GM21381 (cell line): ENCODE data around the gene PANK4.
A peak's percentile ranks its signal among the peaks of the same experiment; 100 is the strongest.
"Not testable (repeated sequence)": the region's sequence is repeated elsewhere in the genome, so short reads cannot be mapped to it uniquely, and the experiment has no call there.

Experiments used
- ATAC-seq: cut with Tn5 transposase; IDR thresholded peaks from one replicate; pipeline ENCODE4 v1.9.1; 2021; ENCODE audit warnings: mild to moderate bottlenecking, moderate library complexity; ENCODE audit not compliant: unreplicated experiment

The PANK4 gene

DNA sequence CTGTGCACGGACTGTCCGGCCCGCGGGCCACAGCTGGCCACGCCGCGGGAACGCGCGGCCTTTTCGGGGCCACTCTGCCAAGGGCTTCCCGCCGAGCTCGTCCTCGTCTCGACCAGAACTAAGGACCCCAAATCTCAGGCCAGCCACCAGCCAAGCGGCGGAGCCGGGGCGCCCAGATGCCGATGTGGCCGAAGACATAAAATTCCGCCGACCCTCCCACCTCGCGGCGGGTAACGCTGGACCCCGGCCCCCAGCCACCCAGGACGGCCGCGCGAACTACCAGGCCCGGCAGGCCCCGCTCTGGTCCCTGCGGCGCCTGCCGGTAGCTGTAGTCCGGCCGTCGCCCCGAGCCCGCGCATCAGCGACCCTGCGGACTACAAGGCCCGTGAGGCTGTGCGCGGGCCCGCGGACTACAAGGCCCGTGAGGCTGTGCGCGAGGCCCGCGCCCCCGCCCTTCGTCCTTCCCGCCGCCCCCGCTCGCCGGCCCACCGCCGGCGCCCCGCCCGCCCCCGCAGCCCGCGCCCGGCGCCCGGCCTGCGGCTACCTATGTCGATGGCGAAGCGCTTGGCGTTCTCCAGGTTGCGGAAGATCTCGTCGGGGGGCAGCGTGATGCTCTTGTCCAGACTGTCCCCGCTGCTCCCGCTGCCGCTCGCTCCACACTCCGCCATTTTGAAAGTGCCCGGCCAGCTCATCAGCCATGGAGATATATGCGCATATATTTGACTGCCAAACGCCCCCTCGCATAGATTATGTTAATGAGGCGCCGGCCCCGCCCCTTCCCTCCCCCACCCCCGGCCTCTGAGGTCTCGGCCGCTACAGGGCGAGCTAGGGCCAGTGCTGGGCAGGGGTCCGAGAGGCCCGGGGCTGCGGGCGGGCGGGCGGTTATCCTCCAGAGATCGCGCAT lies at the start of gene PANK4:
Gene PANK4 (minus strand): TSS at position 677 of the 904 bp plus-strand sequence. CDS start 9 bp downstream, at position 668.
- peak; percentile 83 for ATAC-seq

DNA sequence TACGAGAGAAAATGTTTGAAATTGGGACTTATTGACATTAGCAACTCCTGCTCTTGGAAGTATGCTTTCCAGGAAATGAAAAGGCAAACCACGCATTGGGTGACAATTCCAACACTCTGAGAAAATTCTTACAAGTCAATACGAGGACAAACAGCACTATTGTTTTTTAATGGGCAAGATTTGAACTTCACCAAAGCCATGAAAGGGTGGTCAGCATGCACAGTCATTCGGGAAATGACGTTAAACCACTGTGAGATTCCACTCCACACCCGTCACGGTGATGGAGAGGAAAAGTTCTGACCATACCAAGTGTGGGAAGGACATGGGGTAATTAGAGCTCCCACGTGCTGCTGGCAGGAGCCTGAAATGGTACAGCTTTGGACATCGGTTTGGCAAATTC lies 48.0 kb upstream of the PANK4 start:
- no peak for ATAC-seq

DNA sequence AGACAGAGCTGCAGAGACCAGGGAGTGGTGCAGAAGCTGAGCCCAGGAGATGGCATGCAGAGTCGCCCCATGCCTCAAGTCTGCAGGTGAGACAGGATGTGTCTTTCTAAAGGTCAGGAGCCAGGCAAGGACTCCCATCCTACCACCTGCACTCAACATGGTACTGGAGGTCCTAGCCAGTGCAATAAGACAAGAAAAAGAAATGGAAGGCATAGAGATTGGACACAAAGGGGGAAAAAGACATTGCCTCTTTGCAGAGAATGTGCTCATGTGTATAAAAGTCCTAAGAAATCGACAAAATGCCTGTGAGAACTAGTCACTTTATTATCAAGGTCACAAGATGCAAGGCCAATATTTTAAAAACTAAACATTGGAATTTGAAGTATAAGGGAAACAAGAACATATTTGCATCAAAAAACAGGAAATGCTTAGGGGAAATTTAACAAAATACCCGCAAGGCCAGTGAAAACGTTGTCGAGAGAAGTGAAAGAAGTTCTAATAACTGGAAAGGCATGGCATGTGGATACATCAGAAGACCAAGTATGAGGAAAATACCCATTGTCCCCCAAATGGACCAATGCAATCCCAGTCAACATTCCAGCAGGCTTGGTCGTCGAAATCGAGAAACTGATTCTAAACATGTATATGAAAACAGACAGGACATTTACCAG lies 47.0 kb upstream of the PANK4 start:
- no peak for ATAC-seq

DNA sequence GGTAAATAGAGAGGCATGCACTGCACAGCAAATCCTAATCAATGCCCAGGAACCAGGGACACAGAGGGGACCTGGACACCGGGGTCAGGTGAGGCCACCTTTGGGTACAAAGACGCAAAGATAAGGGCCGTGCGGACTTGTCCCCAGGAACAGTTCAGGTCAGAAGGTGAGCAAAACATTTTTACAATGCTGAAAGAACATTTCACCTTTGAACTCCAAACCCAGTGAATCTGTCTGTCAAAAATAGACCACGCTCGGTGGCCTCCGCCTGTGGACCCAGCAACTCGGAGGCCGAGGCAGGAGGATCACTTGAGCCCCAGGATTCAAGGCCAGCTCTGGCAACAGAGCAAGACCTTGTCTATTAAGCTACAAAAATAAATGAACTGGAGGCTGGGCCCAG lies 45.0 kb upstream of the PANK4 start:
- ATAC-seq, result no peak

DNA sequence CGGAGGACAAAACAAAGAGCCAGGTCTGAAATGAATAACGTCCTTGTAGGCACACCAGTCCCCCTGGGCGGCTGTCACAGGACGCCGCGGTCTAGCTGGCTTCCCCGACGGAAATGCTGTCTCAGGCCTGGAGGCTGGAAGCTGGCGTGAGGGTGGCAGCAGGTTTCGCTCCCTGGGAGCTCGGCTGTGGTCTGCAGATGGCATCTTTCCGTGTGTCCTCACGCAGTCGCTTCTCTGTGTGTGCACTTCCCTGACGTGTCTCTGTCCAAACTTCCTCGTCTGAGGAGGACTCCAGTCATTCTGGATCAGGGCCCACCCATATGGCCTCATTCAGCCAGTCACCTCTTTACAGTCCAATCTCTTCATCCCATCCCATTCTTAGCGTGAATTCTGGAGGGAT lies 43.9 kb upstream of the PANK4 start:
- ATAC-seq, result no peak

DNA sequence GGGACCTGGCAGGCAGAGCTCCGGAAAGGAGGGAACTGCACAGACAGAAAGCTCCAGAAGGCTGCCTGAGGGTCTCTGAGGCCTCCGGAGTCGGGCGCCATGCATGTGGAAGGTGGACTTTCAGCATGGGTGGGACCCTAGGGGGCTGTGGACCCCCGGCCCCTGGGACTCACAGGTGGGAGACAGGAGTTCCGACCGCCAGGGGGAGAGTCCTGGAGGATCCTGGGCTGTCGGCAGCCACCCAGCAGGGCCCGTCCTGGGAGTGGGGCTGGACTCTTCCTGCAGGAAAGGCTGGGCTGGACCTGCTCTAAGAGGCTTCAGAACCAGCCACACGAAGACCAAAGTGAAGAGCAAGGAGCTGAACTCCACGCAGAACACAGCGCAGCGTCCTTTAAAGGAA lies 43.3 kb upstream of the PANK4 start:
- ATAC-seq, result not testable (repeated sequence)

DNA sequence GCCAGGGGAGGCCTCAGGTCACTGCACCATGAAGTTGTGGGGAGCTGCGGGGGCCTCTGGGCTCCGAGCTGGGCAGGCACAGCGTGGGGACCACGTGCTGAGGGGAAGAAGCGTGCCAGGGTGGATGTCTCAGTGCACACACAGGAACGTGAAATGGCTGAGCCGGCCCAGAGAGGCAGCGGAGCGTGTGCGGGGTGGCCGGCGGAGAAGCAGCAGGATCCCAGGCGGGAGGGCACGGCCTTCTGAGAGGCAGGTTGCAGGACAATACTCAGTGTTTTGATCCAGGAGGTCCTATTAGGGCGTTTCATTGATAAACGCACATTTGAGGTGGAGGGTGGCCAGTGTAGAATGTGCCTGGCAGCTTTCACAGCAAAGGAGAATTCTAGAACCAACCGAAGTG lies 42.7 kb upstream of the PANK4 start:
- no peak for ATAC-seq

DNA sequence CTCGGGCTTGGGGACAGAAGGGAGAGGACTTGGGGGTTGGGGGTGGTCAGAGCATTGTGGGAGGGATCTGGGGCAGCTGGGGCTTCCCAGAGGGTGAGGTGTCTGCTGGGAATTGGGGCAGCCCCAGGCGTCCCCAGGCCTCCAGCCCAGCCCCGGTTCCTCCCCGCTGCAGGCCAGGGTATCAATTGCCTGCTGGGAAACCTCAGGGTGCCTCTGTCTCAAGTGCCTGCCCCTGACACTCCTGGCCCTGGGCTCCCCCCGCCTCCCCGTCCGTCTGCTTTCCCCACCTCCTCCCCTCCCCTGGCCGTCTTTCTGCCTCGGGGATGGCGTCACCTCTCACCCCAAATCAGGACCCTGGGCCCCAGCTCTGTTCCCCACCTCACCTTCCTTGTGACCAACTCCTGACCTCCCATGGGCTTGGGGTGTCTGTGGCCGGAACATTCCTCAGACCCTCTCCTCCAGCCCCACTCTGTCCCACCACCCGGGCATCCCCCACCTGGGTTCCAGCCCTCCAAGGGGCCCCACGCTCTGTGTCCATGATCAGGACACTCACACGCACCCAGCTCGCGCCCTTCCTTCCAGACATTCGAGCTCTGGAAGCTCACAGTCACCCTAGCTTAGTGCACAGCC lies 41.9 kb upstream of the PANK4 start:
- not testable (repeated sequence) for ATAC-seq

DNA sequence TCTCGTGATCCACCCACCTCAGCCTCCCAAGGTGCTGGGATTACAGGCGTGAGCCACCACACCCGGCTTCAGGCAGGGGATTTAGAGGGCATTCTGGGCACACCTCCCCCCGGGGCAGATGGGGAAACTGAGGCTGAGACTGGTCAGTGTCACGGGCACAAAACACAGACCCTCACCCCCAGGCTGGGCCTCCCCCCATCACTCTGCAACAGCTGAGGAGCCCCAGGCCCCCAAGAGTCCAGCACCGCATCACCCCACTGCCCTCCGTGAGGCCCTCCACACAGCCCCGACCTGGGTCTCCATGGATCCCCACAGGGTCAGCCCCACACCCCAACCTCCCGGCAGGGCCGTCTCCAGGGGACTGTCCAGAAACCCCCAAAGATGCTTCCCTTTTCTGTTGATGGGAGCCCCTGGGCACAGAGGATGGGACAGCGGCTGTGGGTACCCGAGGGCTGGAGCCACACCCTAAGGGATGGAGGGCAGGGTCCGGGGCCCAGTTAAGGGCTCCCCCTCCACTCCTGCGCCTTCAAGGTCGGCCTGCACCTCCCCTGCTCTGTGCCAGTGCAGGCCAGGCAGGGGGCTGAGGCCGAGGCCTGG lies 40.8 kb upstream of the PANK4 start:
- no peak for ATAC-seq

DNA sequence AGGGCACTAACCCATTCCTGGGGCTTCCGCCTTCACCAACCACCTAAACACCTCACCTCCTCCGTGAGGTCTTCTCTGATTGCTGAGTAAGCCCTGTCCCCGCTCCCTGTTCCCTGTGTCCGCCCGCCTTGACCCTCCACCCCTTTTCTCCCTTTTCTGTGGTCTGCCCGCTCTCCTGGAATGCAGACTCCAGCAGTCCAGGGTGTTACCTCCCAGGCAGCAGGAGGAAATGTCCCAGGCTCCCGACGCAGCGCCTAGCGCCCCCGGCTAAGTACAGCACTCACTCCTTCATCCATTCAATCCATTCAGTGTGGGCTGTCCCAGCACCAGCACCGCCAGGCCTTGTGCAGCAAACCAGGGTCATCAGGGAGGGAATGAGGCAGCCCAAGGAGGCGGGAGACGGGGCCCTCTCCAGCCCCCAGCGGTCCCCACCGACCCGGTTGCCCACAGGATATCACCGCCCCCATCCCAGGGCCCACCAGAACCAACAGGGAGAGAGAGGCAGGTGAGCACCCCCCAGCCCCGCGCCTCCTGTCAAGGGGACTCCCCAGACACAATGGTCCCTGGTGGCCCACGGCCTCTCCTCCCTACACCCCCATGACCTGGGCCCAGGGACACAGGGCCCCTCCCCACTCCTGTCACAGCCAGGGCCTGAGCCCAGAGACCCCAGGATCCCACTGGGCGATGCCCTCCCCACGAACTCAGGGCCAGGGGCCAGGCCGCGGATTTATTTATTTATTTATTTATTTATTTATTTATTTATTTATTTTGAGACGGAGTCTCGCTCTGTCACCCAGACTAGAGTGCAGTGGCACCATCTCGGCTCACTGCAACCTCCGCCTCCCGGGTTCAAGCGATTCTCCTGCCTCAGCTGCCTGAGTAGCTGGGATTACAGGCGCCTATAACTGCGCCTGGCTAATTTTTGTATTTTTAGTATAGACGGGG lies 40.0 kb upstream of the PANK4 start:
- no peak for ATAC-seq

DNA sequence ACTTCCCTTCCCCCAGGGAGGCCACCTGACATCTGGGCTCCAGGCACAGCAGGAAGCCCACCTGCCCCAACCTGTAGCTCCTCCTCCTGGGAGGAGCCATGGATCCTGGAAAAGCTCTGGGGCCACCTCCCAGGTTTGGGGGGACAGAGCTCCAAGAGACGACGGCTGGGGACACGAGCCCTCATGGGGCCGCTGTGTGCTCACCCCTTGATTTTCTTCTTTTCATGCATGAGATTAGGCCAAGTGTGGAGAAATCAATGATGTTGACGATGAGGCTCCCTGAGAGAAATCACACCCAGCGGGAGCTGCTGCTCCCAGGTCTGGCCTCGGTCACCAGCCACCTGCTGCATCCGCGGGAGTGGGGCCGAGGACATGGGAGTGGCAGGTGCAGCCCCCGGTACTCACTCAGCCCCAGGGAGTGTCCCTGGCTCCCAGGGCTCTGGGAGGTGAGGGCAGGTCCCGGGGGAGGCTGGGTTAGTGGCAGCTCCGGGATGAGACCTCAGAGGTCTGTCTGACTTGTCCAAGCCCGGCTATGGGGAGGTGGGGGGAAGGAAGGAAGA lies 38.5 kb upstream of the PANK4 start:
- ATAC-seq, result no peak

DNA sequence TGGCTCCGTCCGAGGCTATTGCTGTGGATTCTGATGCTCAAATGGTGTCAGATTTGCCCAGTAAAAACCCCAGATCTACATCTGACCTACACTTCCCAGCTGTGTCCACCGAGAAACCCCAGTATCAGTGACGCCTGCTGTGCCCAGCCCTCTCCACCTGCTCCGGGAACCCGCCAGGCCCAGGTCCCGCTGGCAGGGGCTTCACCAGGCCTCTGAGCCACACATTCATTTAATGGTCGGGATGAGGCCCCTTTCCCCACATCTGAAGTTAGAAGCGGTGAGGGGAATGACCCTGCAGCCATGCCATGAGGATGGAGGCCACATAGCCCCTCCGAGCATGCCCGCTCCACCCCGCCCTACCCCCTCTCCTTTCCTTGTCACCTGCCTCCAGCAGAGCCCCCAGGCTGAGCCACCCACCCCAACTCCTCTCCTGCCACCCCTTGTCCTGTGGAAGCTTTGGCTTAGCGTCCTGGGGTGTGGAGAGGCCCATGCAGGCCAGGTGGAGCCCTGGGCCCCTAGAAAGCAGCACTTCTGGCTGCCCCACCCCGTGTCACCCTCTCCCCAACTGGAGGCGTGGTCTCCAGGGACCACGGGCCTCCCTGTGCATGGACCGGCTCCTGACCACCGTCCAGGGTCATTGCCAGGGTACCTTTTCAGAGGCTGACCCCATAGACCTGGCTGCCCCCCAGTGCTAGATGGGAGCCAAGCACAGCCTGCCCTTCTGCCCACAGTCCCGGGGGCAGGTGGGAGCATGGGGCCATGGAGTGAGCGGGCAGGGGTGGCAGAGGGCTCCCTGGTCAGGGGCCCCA lies 37.8 kb upstream of the PANK4 start:
- ATAC-seq, result no peak

DNA sequence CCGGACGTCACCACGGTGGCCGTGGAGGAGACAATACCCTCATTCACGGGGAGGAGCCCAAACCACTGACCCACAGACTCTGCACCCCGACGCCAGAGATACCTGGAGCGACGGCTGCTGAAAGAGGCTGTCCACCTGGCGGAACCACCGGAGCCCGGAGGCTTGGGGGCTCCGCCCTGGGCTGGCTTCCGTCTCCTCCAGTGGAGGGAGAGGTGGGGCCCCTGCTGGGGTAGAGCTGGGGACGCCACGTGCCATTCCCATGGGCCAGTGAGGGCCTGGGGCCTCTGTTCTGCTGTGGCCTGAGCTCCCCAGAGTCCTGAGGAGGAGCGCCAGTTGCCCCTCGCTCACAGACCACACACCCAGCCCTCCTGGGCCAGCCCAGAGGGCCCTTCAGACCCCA lies 36.8 kb upstream of the PANK4 start:
- ATAC-seq, result no peak

DNA sequence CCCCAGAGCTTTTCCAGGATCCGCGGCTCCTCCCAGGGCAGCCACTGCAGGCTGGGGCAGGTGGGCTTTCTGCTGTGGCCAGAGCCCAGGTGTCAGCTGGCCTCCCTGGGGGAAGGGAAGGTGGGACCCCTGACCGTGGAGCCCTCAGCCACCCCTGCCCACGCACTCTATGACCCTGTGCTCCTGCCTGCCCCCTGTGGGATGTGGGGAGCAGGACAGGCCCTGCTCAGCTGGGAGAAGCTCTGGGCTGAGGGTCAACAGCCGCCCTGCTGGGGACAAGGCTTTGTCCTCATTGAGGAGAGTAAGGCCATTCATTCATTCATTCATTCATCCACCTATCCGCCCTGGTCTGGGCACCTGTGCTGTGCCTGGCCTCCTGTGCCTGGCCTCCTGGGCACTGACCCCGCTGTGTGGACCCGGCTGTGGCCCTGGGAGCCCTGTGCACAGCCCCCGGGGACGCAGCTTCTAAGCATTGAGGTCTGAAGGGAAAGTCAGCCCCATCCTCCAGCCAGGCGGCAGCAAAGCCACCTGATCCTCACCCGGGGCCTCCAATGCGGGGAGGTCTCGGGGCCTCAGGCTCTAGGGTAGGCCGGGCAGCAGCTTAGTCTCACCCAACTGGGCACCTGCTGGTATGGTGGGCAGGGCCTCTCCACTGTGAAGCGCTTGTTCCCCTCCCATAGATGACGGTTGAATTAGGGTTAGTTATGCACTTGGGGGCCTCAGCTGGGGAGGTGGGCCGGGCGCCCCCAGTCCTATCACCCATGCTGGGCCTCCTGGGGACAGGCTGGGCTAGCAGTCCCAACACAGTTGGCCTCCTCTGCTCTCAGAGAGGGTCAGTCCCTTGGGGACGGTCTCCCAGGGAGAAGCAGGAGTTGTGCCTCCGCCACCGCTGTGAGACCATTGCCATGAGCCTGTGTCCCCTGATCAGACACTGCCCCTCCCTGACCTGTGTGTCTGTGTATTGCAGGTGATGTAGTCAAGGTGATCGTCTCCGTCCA lies 35.8 kb upstream of the PANK4 start:
- ATAC-seq, result no peak

DNA sequence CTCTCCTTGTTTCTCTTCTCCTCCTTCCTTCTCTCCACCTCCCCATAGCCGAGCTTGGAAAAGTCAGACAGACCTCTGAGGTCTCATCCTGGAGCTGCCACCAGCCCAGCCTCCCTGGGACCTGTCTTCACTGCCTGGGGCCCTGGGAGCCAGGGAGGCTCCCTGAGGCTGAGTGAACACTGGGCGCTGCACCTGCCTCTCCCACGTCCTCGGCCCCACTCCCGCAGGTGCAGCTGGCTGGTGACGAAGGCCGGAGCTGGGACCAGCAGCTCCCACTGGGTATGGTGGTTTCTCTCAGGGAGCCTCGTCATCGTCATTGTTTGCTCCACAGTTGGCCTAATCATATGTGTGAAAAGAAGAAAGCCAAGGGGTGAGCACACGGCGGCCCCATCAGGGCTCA lies 35.0 kb upstream of the PANK4 start:
- ATAC-seq, result no peak

DNA sequence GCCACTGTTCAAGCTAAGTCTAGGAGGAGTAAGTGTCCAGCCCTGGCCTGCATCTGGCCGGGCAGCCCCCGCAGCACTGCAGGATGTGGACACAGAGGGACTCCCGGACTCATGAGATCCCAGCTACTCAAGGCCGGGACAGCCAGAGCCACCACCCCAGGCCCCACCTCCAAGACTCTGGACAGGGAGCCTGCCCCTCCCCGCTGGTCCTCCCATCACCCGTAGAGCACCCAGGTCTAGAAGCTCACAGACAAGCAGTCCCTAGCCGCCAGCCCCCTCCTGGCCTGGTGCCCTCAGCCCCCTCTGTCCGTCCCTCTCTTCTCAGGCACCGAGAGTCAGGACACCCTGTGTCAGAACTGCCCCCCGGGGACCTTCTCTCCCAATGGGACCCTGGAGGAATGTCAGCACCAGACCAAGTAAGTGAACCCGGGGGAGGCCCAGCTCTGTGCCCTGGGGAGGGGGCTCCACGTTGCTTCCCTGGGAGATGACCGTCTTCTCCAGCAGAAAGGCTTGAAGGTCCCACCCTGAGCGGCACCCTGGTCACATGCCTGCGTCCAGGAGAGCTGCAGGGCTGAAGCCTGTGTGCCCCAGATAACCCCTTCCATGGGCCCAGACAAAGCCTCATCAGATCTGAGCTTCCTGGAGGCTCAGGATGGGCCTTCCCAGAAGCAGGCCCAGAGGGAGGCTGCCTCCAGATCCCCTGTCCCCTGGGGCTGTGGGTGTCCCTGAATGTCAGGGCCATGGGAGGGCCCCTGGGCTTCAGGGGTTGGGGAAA lies 34.1 kb upstream of the PANK4 start:
- no peak for ATAC-seq
